ENCODE measurements around the gene RYR2. TPM values are rescaled to one million over a fixed set of nuclear protein-coding genes. Genes with fewer than 3 reads are reported as not detected.
"Not testable (repeated sequence)": the region's sequence is repeated elsewhere in the genome, so short reads cannot be mapped to it uniquely, and the experiment has no call there.

RYR2 gene
- total RNA-seq, 3 donors from 2014 or later = 0.35 to 5.9 (median 0.94) TPM

- Histone ChIP-seq H3K4me1 (ENCODE audit: low read depth) (no peaks in the 10 kb centered on the region), H3K36me3 (ENCODE audit: low read depth) (no peaks in the 10 kb centered on the region), H3K4me3 (no peak overlapping the region), H3K9me3 (no peaks in the 10 kb centered on the region)
- TF ChIP-seq, protein P1, sequence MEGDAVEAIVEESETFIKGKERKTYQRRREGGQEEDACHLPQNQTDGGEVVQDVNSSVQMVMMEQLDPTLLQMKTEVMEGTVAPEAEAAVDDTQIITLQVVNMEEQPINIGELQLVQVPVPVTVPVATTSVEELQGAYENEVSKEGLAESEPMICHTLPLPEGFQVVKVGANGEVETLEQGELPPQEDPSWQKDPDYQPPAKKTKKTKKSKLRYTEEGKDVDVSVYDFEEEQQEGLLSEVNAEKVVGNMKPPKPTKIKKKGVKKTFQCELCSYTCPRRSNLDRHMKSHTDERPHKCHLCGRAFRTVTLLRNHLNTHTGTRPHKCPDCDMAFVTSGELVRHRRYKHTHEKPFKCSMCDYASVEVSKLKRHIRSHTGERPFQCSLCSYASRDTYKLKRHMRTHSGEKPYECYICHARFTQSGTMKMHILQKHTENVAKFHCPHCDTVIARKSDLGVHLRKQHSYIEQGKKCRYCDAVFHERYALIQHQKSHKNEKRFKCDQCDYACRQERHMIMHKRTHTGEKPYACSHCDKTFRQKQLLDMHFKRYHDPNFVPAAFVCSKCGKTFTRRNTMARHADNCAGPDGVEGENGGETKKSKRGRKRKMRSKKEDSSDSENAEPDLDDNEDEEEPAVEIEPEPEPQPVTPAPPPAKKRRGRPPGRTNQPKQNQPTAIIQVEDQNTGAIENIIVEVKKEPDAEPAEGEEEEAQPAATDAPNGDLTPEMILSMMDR (IDR thresholded peaks at IDR 0.05) = no peak
- DNase-seq (no peak), ATAC-seq (no peak)
- intact Hi-C loops (cut with DNase I, micrococcal nuclease) = no loop called here
Observed at GRCh38 chr1:237120683-237121082, 78.7 kb downstream of the RYR2 start.

GRCh38 chr1:237124856-237125462 lies 83.0 kb downstream of the RYR2 start:
- Histone ChIP-seq H3K36me3 (ENCODE audit: low read depth) (no peaks in the 10 kb centered on the region), H3K4me3 (no peak overlapping the region), H3K9me3 (no peaks in the 10 kb centered on the region), H3K4me1 (ENCODE audit: low read depth) (no peaks in the 10 kb centered on the region)
- intact Hi-C loops (cut with DNase I, micrococcal nuclease) = no loop called here
- TF ChIP-seq, protein P1 (IDR thresholded peaks at IDR 0.05) = no peak
- DNase-seq (peak in 1 of 3 donors; percentile 16), ATAC-seq (no peak)

GRCh38 chr1:237126180-237126579 lies 84.2 kb downstream of the RYR2 start:
- intact Hi-C loops (cut with DNase I, micrococcal nuclease) = no loop called here
- Histone ChIP-seq H3K4me3 (no peak overlapping the region), H3K4me1 (ENCODE audit: low read depth) (no peaks in the 10 kb centered on the region), H3K36me3 (ENCODE audit: low read depth) (no peaks in the 10 kb centered on the region), H3K9me3 (no peaks in the 10 kb centered on the region)
- ATAC-seq = no peak
- DNase-seq = no peak
- TF ChIP-seq, protein P1 (IDR thresholded peaks at IDR 0.05) = no peak

DNA sequence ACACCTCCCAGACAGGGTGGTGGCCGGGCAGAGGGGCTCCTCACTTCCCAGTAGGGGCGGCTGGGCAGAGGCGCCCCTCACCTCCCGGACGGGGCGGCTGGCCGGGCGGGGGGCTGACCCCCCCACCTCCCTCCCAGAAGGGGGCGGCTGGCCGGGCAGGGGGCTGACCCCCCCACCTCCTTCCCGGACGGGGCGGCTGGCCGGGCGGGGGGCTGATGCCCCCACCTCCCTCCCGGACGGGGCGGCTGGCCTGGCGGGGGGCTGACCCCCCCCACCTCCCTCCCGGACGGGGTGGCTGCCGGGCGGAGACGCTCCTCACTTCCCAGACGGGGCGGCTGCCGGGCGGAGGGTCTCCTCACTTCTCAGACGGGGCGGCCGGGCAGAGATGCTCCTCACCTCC lies 85.3 kb downstream of the RYR2 start:
- ATAC-seq; H3K9me3 ChIP-seq; H3K36me3 ChIP-seq (ENCODE audit: low read depth); H3K4me1 ChIP-seq (ENCODE audit: low read depth); DNase-seq; H3K4me3 ChIP-seq; intact Hi-C loops (cut with DNase I, micrococcal nuclease): not testable (repeated sequence)

DNA sequence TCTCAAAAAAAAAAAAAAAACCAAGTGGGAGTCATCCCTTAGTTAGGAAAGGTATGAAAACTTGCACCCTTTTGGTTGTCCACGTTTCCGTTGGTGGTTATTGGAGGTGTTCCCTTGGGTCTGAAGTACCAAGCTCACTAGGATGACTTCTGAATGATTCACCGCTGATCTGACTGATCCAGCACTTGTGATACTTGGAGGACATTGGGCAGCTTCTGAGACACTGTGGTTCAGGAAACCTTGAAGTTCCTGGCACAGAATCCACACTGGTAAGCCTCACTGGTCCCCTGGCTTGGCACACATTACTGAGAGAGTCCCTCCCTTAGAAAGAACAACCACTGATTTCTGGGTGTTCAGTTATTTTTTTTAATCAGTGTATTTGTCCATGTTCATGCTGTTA lies 91.9 kb downstream of the RYR2 start:
- H3K36me3 ChIP-seq (ENCODE audit: low read depth) = no peaks in the 10 kb centered on the region
- DNase-seq (no peak), ATAC-seq (no peak)
- peaks cover 3% of the 10 kb centered on the region for H3K9me3 ChIP-seq
- H3K4me1 ChIP-seq (ENCODE audit: low read depth) = no peaks in the 10 kb centered on the region
- intact Hi-C loops (cut with DNase I, micrococcal nuclease) = no loop called here
- no peak overlapping the region for H3K4me3 ChIP-seq
- TF ChIP-seq, protein P1 (IDR thresholded peaks at IDR 0.05) = no peak

DNA sequence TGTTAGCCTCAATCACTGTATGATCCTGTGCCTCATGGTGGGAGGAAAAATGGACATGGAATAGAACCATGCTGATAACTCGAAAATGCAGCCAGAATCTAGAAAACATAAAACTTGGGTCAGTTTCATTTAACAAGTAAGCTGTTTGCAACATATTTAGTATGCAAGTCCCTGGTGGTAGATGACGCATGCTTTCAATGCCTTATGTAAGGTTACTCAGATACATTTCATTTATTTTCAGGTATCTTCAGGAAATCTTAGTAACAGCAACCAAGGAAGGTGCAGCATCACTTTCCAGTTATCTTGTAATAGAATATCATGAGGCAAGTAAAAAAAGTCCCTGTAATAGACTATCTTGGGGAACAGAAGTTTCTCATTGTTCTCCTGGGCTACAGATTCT lies 92.9 kb downstream of the RYR2 start:
- no peaks in the 10 kb centered on the region for H3K4me1 ChIP-seq (ENCODE audit: low read depth)
- no peak overlapping the region for H3K4me3 ChIP-seq
- ATAC-seq (no peak), DNase-seq (no peak)
- peaks cover 3% of the 10 kb centered on the region for H3K9me3 ChIP-seq
- TF ChIP-seq, protein P1 (IDR thresholded peaks at IDR 0.05) = no peak
- H3K36me3 ChIP-seq (ENCODE audit: low read depth) = no peaks in the 10 kb centered on the region
- intact Hi-C loops (cut with DNase I, micrococcal nuclease) = no loop called here
